GM19025 (cell line): ENCODE measurements around the gene MRPL1.
"Not testable (repeated sequence)": the region's sequence is repeated elsewhere in the genome, so short reads cannot be mapped to it uniquely, and the experiment has no call there.

Experiments
- ATAC-seq: cut with Tn5 transposase; IDR thresholded peaks from one replicate; pipeline ENCODE4 v1.9.1; 2021; ENCODE audit warnings: mild to moderate bottlenecking, low read depth, moderate library complexity; ENCODE audit not compliant: unreplicated experiment

MRPL1 gene

GRCh38 chr4:77849278-77849965, 13.2 kb upstream of the MRPL1 start:
- ATAC-seq = no peak

DNA sequence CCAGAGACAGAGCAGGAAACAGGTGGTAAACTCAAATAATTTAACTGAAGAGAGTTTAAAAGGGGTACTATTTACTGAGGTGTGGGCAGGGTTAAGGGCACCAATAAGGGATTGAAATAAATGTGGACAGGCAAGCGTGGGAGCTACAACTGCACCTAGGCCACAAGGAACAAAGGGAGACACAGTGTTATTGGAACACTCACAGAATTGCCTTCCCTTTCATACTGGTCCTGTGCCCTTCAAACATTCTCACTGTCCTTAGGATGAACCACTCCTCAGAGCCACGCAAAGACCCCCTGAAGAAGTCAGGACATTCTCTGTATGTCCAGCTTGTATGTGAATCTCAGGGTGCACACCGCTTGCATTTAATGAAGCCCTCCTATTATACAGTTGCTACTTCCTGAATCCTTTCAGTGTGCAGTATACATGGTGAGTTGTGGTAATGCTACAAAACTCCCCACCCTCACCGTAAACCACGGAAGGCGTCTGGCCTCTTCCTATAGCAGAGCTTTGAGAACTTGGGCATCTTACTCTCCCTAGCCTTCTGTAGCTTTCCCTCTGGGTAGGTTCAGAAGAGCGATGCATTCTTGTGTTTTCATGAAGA, 9.6 kb upstream of the MRPL1 start:
- ATAC-seq = peak; percentile 84

DNA sequence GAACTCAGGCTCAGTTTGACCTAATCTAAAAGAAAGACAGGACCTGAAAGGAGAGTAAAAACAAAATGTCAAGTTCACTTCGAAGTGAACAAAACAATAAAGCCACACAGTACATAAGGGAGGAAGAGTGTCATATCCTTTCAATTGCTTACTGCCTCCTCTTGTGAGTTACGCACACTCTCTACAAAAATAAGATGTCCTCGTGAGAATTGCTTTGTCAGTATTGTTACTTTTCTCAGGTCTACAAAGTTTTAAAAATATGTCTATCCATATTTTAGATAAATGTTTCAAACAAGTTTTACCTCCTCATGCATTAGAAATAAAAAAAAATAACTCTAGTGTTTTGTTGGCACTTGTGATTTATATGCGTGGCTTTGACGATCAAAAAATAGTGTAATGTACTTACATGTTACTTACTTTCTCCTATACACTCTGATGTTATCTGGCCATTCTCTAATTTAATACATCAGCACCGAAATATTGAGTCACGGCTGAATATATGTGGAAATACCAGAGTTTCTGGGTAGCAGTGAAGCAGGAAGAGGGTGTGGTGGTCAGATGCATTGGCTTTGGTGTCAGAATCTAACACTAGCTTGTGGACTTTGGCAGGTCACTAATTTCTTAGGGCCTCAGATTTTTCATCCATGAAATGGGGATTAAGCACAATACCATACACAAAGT, 8.1 kb upstream of the MRPL1 start:
- no peak for ATAC-seq

GRCh38 chr4:77856152-77856551, 6.5 kb upstream of the MRPL1 start:
- ATAC-seq = no peak

- ATAC-seq = no peak
Observed at GRCh38 chr4:77859256-77859655, 3.4 kb upstream of the MRPL1 start.

- no peak for ATAC-seq
Observed at GRCh38 chr4:77861495-77861894, 1.1 kb upstream of the MRPL1 start.

DNA sequence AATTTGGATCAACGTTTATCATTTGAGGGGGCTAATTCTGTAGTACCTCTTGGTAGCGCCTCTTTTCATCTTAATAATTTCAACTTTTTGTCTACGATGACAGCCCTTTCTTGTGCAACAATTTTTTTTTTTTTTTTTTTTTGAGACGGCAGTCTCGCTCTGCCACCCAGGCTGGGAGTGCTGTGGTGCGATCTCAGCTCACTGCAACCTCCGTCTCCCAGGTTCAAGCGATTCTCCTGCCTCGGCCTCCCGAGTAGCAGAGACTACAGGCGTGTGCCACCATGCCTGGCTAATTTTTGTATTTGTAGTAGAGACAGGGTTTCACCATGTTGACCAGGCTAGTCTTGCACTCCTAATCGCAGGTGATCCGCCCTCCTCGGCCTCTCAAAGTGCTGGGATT, 711 bp downstream of the MRPL1 start:
- not testable (repeated sequence) for ATAC-seq

GRCh38 chr4:77865259-77865658, 2.6 kb downstream of the MRPL1 start:
- no peak for ATAC-seq

DNA sequence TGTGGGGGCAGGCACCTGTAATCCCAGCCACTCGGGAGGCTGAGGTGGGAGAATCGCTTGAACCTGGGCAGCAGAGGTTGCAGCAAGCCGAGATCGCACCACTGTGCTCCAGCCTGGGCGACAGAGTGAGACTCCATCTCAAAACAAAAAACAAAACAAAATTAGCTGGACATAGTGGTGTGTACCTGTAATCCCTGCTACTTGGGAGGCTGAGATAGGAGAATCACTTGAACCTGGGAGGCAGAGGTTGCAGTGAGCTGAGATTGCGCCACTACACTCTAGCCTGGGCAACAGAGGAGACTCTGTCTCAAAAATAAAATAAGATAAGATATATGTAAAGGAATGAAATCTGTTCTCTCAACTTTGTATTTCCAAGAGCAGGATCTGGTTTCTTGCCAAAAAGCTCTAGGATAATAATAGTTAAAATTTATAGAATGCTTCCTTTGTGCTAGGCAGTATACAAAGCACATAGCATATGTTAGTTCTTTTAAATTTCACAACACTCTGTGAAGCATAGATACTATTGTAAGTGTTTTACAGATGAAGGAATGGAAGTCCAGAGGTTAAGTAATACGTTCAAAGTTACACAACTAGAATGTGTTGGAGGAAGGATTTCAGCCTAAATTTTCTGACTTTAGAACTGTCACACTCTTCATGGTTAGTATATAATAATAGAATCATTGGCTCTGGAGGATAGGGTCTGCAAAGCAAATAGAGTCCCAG, 10.3 kb downstream of the MRPL1 start:
- ATAC-seq = no peak

DNA sequence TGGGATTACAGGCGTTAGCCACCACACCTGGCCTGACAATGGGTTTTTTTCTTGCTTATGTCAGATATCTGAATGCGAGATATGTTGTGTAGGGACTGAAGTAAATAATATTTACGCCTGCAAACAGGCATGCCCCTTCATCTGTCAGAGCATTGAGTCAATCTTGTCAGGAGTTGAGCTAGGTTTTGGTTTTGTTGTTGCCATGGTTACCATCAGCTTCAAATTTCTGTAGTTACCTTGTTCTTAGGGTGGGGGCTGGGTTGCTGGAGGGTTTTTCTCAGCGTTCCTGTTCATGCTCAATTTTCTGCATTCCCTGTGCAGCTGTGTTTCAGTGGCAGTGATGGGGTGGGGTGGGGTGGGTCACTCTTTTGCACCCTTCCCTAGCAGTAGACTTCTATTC, 14.5 kb downstream of the MRPL1 start:
- ATAC-seq = no peak

- ATAC-seq = no peak
Observed at GRCh38 chr4:77877771-77878565, 15.3 kb downstream of the MRPL1 start.

GRCh38 chr4:77880784-77881183, 18.2 kb downstream of the MRPL1 start:
- ATAC-seq = no peak

GRCh38 chr4:77881460-77882295, 19.0 kb downstream of the MRPL1 start:
- ATAC-seq = no peak

DNA sequence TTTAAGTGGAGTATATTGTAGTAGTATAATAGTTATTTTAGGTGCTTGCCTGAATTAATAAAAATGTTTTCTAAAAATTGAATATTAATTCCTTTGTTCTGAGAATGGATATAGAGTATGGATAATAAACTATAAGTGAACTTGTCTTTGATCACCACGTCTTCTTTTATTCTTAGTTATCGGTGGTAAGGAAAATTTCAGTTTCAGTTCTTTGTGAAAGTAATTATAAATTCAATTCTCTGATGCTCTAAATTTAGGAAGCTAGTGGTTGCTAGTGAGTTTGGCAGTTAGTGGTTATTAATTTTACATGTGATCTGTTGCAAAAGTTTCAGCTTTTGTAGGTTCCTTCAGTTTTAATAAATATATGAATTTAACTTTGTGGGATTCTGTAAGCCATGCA, 30.8 kb downstream of the MRPL1 start:
- ATAC-seq = no peak

DNA sequence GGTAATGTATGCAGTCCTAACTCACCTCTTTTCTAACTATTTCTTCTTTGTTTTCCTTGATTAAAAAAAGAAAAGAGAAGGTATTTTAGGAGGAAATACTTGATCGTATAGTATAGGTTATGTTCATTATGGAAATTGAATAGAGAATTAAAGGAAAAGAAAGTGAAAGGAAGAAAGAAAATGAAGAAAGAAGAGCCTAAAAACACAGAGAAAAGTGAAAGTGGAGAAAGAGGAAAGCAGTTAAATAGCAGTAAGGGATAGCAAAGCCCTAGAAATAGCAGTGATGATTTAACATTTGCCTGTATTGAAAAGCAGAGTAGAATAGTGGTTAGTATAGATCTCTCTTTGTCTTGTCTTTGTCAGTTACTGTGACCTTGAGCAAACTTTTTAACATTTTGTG, 37.0 kb downstream of the MRPL1 start:
- no peak for ATAC-seq

- no peak for ATAC-seq
Observed at GRCh38 chr4:77903186-77903585, 40.6 kb downstream of the MRPL1 start.

GRCh38 chr4:77905651-77906263, 43.1 kb downstream of the MRPL1 start:
- ATAC-seq = no peak

- ATAC-seq = no peak
Observed at GRCh38 chr4:77910676-77911075, 48.0 kb downstream of the MRPL1 start.

- ATAC-seq = no peak
Observed at GRCh38 chr4:77911091-77911490, 48.5 kb downstream of the MRPL1 start.
